K562 (cell line): Measurements from ENCODE around the gene ADCY5. TPM values are rescaled to one million over a fixed set of nuclear protein-coding genes. Genes with fewer than 3 reads are reported as not detected.

ENCODE experiments used
- ATAC-seq: fragments of 200-7000 bp; cut with Tn5 transposase; 3 replicates; pipeline ENCODE4 v1.9.1; 2020; ENCODE audit warnings: moderate library complexity
- BruUV-seq: library from RNA; stranded (reverse); fragments of 400-500 nt; replicated peaks from 2 replicates; lab custom pipeline; 2021; lab: Mats Ljungman, UMichigan
- CTCF ChIA-PET: fragments of 300-600 bp; formaldehyde crosslinking; extraction: SDS; loops from one replicate; lab custom pipeline; 2021; ENCODE audit warnings: low intra/inter-chr PET ratio; lab: Yijun Ruan, JAX
- POLR2A ChIA-PET: fragments of 300-600, 350-650 bp; sonication (Branson Sonifier 250); formaldehyde crosslinking; extraction: SDS; loops from one replicate; lab custom pipeline; 2021; ENCODE audit warnings: antibody characterized with exemption, inconsistent platforms; lab: Yijun Ruan, JAX
- DNase-seq, 4 experiments: peaks; one replicate each; pipeline versions ENCODE4 v3.0.0 to v3.0.0-alpha.2; 2011 to 2018; ENCODE audit warnings: low spot score in 3 of 4, mixed read lengths in 3 of 4; ENCODE audit errors: extremely low read depth in 1 of 4
- FAIRE-seq: peaks from 2 replicates; lab custom pipeline; 2011; peaks lifted over from hg19 to GRCh38; lab: Jason Lieb, UNC
- H2AFZ ChIP-seq: 2 replicates; pipeline ENCODE4 v1.6.0; 2011; ENCODE audit warnings: low read depth, low read length, control low read depth, inconsistent platforms
- H3K27ac ChIP-seq: fragments of 200-600 bp; 3 replicates; pipeline ENCODE4 v1.8.0; 2011; ENCODE audit warnings: low read depth, mild to moderate bottlenecking, control low read depth, inconsistent platforms, low read length, moderate library complexity, mixed read lengths; ENCODE audit errors: extremely low read depth
- H3K27me3 ChIP-seq, 2 experiments: fragments of 300-600 bp in 1 of 2; 2 replicates in 1 of 2; 3 replicates in 1 of 2; pipeline versions ENCODE4 v1.6.0 to v1.8.0; 2011; ENCODE audit warnings: inconsistent platforms in 2 of 2, low read length in 2 of 2, mild to moderate bottlenecking in 1 of 2, mixed read lengths in 1 of 2, moderate library complexity in 1 of 2; ENCODE audit not compliant: control insufficient read depth in 2 of 2, insufficient read depth in 2 of 2
- H3K36me3 ChIP-seq: fragments of 300-600 bp; 3 replicates; pipeline ENCODE4 v1.8.0; 2011; ENCODE audit warnings: mild to moderate bottlenecking, low read length, inconsistent platforms; ENCODE audit not compliant: control insufficient read depth, insufficient read depth
- H3K4me1 ChIP-seq, 2 experiments: fragments of 200-600 bp in 1 of 2; replicated peaks in 1 of 2; 2 replicates in 1 of 2; 3 replicates in 1 of 2; pipeline versions ENCODE4 v1.5.1 to v1.8.0; 2011; ENCODE audit warnings: inconsistent platforms in 2 of 2, low read length in 2 of 2, mild to moderate bottlenecking in 1 of 2, mixed read lengths in 1 of 2, moderate library complexity in 1 of 2; ENCODE audit not compliant: control insufficient read depth in 2 of 2, insufficient read depth in 2 of 2
- H3K4me2 ChIP-seq: 2 replicates; pipeline ENCODE4 v1.6.1; 2011; ENCODE audit warnings: low read length, control low read depth, inconsistent platforms, mixed read lengths; ENCODE audit not compliant: insufficient read depth
- H3K4me3 ChIP-seq: fragments of 200-600 bp; sonication (generic), shearing (Covaris generic); 2 replicates; pipeline ENCODE4 v1.5.1; 2016; ENCODE audit warnings: control low read depth, inconsistent platforms
- H3K79me2 ChIP-seq: fragments of 200-600 bp; 3 replicates; pipeline ENCODE4 v1.8.0; 2011; ENCODE audit warnings: low read length, inconsistent platforms; ENCODE audit not compliant: control insufficient read depth, insufficient read depth
- H3K9ac ChIP-seq, 2 experiments: 2 replicates each; pipeline versions ENCODE4 v1.6.0 to v1.6.1; 2011; ENCODE audit warnings: low read depth in 2 of 2, low read length in 2 of 2, control low read depth in 1 of 2, inconsistent platforms in 1 of 2, mild to moderate bottlenecking in 1 of 2, mixed read lengths in 1 of 2; ENCODE audit not compliant: insufficient read depth in 1 of 2
- H3K9me1 ChIP-seq: one replicate; pipeline ENCODE4 v1.6.0; 2011; ENCODE audit warnings: inconsistent platforms, mild to moderate bottlenecking, low read length, moderate library complexity; ENCODE audit not compliant: control insufficient read depth, insufficient read depth
- H3K9me3 ChIP-seq: replicated peaks from 2 replicates; pipeline ENCODE4 v1.5.1; 2011; ENCODE audit warnings: low read depth, low read length, inconsistent platforms; ENCODE audit not compliant: control insufficient read depth, insufficient read depth
- H4K20me1 ChIP-seq: replicated peaks from 2 replicates; pipeline ENCODE4 v1.6.1; 2011; ENCODE audit warnings: low read length, inconsistent platforms, mixed read lengths; ENCODE audit not compliant: control insufficient read depth, insufficient read depth
- KDM2B ChIP-seq: fragments of 250-450 bp; sonication (Bioruptor Pico); IDR thresholded peaks from 2 replicates; pipeline ENCODE4 v1.8.0; 2021; ENCODE audit warnings: mild to moderate bottlenecking, moderate library complexity
- RAD51 ChIP-seq: fragments of 450-650 bp; IDR thresholded peaks from 2 replicates; pipeline ENCODE4 v1.7.1; 2016; ENCODE audit warnings: low read depth, mild to moderate bottlenecking, borderline replicate concordance
- SAP30 ChIP-seq: fragments of 200-600 bp; sonication (generic); IDR thresholded peaks from 2 replicates; pipeline ENCODE4 v1.6.1; 2012; ENCODE audit warnings: borderline replicate concordance, low read depth, mild to moderate bottlenecking, moderate library complexity, low read length, control low read depth, inconsistent platforms; ENCODE audit not compliant: insufficient read depth, poor library complexity, severe bottlenecking
- TRIM25 ChIP-seq: fragments of 450-650 bp; IDR thresholded peaks from 2 replicates; pipeline ENCODE4 v1.7.0; 2016; ENCODE audit warnings: borderline replicate concordance
- ZNF395 ChIP-seq: fragments of 200-800 bp; sonication (Bioruptor generic); IDR thresholded peaks from 2 replicates; pipeline ENCODE4 v1.6.1; 2017; ENCODE audit warnings: missing genetic modification characterization, missing compliant biosample characterization
- ZNF407 ChIP-seq: fragments of 450-650 bp; IDR thresholded peaks from 2 replicates; pipeline ENCODE4 v1.6.1; 2016; ENCODE audit warnings: low read depth
- WGBS: fragments of 100-300 bp; shearing (Covaris generic); methylation state at CpG from one replicate; pipeline ENCODE4 v1.1.6; 2016; ENCODE audit warnings: low coverage, mixed read lengths; ENCODE audit not compliant: insufficient coverage; ENCODE audit errors: missing lambda C conversion rate; 5-methylcytosine and 5-hydroxymethylcytosine counted together
- in situ Hi-C: fragments of 300-500 bp; cut with MboI; formaldehyde crosslinking; loops from 4 replicates; pipeline ENCODE4 v1.15.0; 2018; ENCODE audit warnings: inconsistent platforms, mixed read lengths
- intact Hi-C: fragments of 100-400 bp; cut with micrococcal nuclease; formaldehyde crosslinking; loops from 2 replicates; pipeline ENCODE4 v1.14.2; 2022
- polyA plus RNA-seq, 8 experiments: library from polyadenylated mRNA; depleted of rRNA in 4 of 8; stranded (reverse) in 5 of 8; unstranded in 3 of 8; fragments of >200 nt; fragmentation: Nextera tagmentation in 2 of 8; fragmentation: Illumina TruSeq in 1 of 8; extraction: Ambion mirVana in 2 of 8; extraction: Trizol in 1 of 8; gene quantifications; 2 replicates each; pipeline versions ENCODE4 v1.2.1 to v1.2.3, GENCODE V29; 2011 to 2014; ENCODE audit warnings: inconsistent platforms in 1 of 8, missing spikeins in 1 of 8
- total RNA-seq, 7 experiments: library from RNA; depleted of rRNA in 6 of 7; stranded (reverse); fragments of >200 nt in 6 of 7; fragmentation: Illumina TruSeq in 2 of 7; extraction: Trizol in 2 of 7; gene quantifications; 2 replicates each; pipeline versions ENCODE4 v1.2.1 to v1.2.3, GENCODE V29; 2011 to 2021; ENCODE audit warnings: low replicate concordance in 1 of 7

The ADCY5 gene
- total and polyA plus RNA-seq, 9 of the 15 experiments (the other 6 are each of a cell fraction or from before 2014, with no cell fraction given), result under 0.01 TPM; not detected in 8

- no TSS peak for BruUV-seq
- H3K4me1 ChIP-seq, result no peaks in the 10 kb centered on the region; a peak in 1 of 5 replicates
- H3K79me2 ChIP-seq, result no peaks in the 10 kb centered on the region
- H3K4me3 ChIP-seq, result no peak overlapping the region
- no peaks in the 10 kb centered on the region for H3K36me3 ChIP-seq
- H3K27ac ChIP-seq, result no peak overlapping the region
- H3K27me3 ChIP-seq, result peaks cover 0 to 50% of the 10 kb centered on the region in 2 experiments; a peak in 2 of 5 replicates
- DNase-seq (no peak), FAIRE-seq (no peak), ATAC-seq (no peak)
- no peak overlapping the region for H2AFZ ChIP-seq
- H3K9ac ChIP-seq, result no peak overlapping the region
- H3K9me1 ChIP-seq, result no peaks in the 10 kb centered on the region
- no peak for TF ChIP-seq ZNF395 (CRISPR knock-in tag)
- no peak for TF ChIP-seq RAD51
- TF ChIP-seq TRIM25, result no peak
- no peak for TF ChIP-seq ZNF407
- no peak for TF ChIP-seq KDM2B (CRISPR knock-in tag)
- TF ChIP-seq SAP30, result no peak
- no peaks in the 10 kb centered on the region for H4K20me1 ChIP-seq
- in situ Hi-C loops (no loop called here), intact Hi-C loops (no loop called here)
- ChIA-PET POLR2A (no interaction called here), CTCF (no interaction called here)
- WGBS, result 3% methylated on average over 3 of the region's 3 CpGs
- H3K4me2 ChIP-seq, result no peak overlapping the region
- no peaks in the 10 kb centered on the region for H3K9me3 ChIP-seq
Measured at GRCh38 chr3:123387532-123387931, 61.4 kb downstream of the ADCY5 start.
